Measurements from ENCODE around the gene SPPL2A. TPM values are rescaled to one million over a fixed set of nuclear protein-coding genes. Genes with fewer than 3 reads are reported as not detected.

Gene SPPL2A
- total RNA-seq, 1 donor from 2014 or later, result 69.3 TPM

GRCh38 chr15:50686469-50687301 lies 78.8 kb downstream of the SPPL2A start, which contains the start of gene TRPM7:
TSS of gene TRPM7 (minus strand) at chr15:50686797. CDS start at chr15:50686533, 264 bp downstream.
- peak; percentile 92 for DNase-seq (ENCODE audit: low spot score)

- DNase-seq (ENCODE audit: low spot score), result peak; percentile 66
Measured at GRCh38 chr15:50685976-50686468, 79.5 kb downstream of the SPPL2A start.

DNA sequence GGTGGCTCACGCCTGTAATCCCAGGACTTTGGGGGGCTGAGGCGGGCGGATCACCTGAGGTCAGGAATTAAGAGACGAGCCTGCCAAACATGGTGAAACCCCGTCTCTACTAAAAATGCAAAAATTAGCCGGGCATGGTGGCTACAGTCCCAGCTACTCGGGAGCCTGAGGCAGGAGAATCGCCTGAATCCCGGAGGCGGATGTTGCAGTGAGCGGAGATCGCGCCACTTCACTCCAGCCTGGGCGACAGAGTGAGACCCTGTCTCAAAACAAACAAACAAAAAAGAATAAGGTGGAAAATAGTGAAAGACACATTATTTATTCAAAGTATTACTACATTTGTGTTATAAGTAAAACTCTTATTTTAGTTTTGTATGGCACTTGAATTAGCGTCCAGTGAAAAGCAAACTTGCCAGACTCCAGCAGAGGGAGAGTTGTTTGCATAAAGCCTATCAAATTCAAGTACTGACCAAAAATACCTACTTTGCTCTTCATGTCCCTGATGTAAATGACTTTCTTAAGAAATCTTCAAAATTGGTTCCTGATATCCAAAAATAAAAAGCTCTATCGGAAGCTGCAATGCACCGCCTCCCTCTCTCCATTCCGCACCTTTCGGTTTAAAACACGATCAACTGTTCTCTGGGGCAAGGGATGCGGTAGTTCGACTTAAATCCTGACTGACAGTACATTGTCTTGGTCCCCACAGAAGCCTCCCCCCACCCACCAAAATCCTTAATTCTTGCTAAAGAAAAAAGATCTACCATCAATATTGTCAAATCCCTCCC lies 80.1 kb downstream of the SPPL2A start:
- DNase-seq (ENCODE audit: low spot score), result peak; percentile 5

- DNase-seq (ENCODE audit: low spot score), result no peak
Measured at GRCh38 chr15:50681467-50681866, 84.0 kb downstream of the SPPL2A start.

- peak; percentile 72 for DNase-seq (ENCODE audit: low spot score)
Measured at GRCh38 chr15:50676799-50677483, 88.6 kb downstream of the SPPL2A start.

- DNase-seq (ENCODE audit: low spot score), result peak; percentile 60
Measured at GRCh38 chr15:50675535-50676144, 89.9 kb downstream of the SPPL2A start.

DNA sequence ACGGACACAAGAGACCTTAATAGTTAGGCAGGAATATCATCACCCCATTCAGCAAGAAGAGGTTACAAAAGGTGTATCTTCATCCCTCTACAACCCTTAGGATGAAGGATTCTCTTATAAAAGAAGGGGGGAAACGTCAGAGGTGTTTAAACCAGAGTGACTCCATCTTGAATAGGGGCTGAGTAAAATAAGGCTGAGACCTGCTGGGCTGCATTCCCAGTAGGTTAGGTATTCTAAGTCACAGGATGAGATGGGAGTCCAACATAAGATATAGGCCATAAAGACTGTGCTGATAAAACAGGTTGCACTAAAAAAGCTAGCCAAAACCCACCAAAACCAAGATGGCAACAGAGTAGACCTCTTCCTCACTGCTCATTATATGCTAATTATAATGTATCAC lies 95.4 kb downstream of the SPPL2A start:
- DNase-seq (ENCODE audit: low spot score), result no peak

DNA sequence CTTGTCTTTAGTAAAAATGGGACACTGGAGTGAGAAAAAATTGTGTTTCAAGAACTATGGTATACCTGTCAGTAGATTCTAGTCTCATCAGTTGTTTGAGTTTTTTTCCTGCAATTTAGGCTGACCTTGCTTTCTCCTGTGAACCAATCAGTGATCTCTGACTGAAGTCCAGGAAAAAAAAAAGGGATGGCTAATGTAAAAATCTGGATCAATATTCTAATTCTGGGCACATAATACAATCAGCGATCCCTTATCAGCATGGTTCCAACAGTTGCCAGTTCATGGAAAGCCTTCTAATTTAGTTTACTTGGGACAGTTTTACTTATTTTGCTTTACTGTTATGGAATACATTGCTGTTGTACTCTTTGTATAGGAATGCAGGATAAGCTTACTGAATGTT lies 95.9 kb downstream of the SPPL2A start:
- no peak for DNase-seq (ENCODE audit: low spot score)

- DNase-seq (ENCODE audit: low spot score), result no peak
Measured at GRCh38 chr15:50665938-50666337, 99.6 kb downstream of the SPPL2A start.

DNA sequence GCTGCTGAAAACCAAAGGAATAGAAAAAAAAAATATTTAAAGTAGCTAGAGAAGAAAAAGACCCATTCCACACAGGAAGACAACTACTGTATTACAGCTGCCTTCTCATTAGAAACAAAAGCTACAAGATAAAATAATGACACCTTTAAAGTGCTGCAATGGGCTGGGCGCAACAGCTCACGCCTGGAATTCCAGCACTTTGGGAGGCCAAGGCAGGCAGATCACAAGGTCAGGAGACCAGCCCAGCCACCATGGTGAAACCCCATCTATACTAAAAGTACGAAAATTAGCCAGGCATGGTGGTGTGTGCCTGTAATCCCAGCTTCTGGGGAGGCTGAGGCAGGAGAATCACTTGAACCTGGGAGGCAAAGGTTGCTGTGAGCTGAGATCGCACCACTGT lies 110.0 kb downstream of the SPPL2A start:
- DNase-seq (ENCODE audit: low spot score), result no peak

DNA sequence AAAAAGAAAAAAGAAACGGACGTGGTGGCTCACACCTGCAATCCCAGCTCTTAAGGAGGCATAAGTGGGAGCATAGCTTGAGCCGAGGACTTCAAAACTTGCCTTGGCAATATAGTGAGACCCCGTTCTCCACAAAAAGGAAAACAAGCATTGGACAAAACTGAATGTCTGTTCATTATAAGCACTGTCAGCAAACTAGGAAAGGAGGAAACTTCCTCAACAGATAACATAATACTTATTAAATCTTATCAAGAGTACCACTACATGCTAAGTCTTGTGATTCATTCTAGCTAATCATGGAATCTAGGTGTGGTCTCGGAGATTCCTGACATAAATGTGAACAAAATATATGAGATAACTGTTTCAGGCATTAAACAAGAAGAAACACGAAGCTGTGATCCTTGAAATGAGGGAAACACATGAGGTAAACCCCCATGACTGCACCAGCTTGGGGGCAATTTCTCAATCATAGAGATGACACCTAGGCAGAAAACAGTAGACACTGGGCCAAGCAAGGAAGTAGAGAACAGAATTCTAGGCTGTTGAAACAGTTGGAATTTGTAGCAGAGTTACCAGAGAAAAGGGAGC lies 112.3 kb downstream of the SPPL2A start:
- DNase-seq (ENCODE audit: low spot score), result peak; percentile 0

DNA sequence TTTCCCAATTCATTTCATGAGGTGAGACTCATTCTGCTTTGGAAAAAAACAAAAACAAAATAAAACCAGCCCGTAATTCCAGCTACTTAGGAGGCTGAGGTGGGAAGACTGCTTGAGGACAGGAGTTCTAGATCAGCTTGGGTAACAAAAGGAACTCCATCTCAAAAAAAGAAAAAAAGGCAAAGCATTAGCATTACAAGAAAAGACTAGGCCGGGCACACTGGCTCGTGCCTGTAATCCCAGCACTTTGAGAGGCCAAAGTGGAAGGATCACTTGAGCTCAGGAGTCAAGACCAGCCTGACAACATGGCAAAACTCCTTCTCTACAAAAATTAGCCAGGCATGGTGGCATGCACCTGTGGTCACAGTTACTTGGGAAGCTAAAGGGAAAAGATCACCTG lies 112.8 kb downstream of the SPPL2A start:
- DNase-seq (ENCODE audit: low spot score), result no peak

Other genes with a start within 250 kb of the SPPL2A start
- gene USP50, start 219.0 kb downstream of the SPPL2A start, total RNA-seq (ENCODE audit: insufficient read depth, low replicate concordance), result not detected
- gene TRPM7, start 78.9 kb downstream of the SPPL2A start, total RNA-seq (ENCODE audit: insufficient read depth, low replicate concordance), result 62.8 TPM
- 33.2 TPM for gene AP4E1, start 143.0 kb upstream of the SPPL2A start, total RNA-seq (ENCODE audit: insufficient read depth, low replicate concordance)